WI38 (cell line): ENCODE results near the gene IGSF9.

Experiments used
- H3K4me3 ChIP-seq: 2 replicates; pipeline ENCODE4 v1.5.1; 2011; ENCODE audit warnings: low read depth, mild to moderate bottlenecking, control low read depth, low read length
- CTCF ChIP-seq: IDR thresholded peaks from 2 replicates; pipeline ENCODE4 v1.5.1; 2012; ENCODE audit warnings: low read depth, mild to moderate bottlenecking, control low read depth, low read length

The IGSF9 gene

GRCh38 chr1:159927849-159928431 lies 17.5 kb downstream of the IGSF9 start:
- H3K4me3 ChIP-seq, result no peak overlapping the region
- TF ChIP-seq CTCF, result no peak

- no peak for TF ChIP-seq CTCF
Measured at GRCh38 chr1:159927211-159927848, 18.1 kb downstream of the IGSF9 start.

GRCh38 chr1:159925719-159926078 lies 19.7 kb downstream of the IGSF9 start:
- peak overlapping the region; percentile 98 for H3K4me3 ChIP-seq
- TF ChIP-seq CTCF, result no peak

More at GRCh38 chr1:159927211-159927848, 18.1 kb downstream of the IGSF9 start:
- no peak overlapping the region for H3K4me3 ChIP-seq

- H3K4me3 ChIP-seq, result peak within 1 kb of the TSS; percentile 98
- TF ChIP-seq CTCF, result no peak
Measured at GRCh38 chr1:159924791-159925718, 20.4 kb downstream of the IGSF9 start, which contains the start of gene TAGLN2. TSS of gene TAGLN2 (minus strand) at chr1:159925507. CDS start at chr1:159920509, 4,998 bp downstream.

GRCh38 chr1:159924025-159924790 lies 21.2 kb downstream of the IGSF9 start:
- H3K4me3 ChIP-seq, result peak overlapping the region; percentile 98
- no peak for TF ChIP-seq CTCF

GRCh38 chr1:159923203-159924024 lies 22.0 kb downstream of the IGSF9 start:
- no peak for TF ChIP-seq CTCF
- peak overlapping the region; percentile 98 for H3K4me3 ChIP-seq
